HG02759 (cell line): ENCODE results near the gene IFT80.

ENCODE experiments used
- ATAC-seq: cut with Tn5 transposase; IDR thresholded peaks from one replicate; pipeline ENCODE4 v1.9.1; 2021; ENCODE audit warnings: mild to moderate bottlenecking, moderate library complexity; ENCODE audit not compliant: unreplicated experiment

The IFT80 gene

DNA sequence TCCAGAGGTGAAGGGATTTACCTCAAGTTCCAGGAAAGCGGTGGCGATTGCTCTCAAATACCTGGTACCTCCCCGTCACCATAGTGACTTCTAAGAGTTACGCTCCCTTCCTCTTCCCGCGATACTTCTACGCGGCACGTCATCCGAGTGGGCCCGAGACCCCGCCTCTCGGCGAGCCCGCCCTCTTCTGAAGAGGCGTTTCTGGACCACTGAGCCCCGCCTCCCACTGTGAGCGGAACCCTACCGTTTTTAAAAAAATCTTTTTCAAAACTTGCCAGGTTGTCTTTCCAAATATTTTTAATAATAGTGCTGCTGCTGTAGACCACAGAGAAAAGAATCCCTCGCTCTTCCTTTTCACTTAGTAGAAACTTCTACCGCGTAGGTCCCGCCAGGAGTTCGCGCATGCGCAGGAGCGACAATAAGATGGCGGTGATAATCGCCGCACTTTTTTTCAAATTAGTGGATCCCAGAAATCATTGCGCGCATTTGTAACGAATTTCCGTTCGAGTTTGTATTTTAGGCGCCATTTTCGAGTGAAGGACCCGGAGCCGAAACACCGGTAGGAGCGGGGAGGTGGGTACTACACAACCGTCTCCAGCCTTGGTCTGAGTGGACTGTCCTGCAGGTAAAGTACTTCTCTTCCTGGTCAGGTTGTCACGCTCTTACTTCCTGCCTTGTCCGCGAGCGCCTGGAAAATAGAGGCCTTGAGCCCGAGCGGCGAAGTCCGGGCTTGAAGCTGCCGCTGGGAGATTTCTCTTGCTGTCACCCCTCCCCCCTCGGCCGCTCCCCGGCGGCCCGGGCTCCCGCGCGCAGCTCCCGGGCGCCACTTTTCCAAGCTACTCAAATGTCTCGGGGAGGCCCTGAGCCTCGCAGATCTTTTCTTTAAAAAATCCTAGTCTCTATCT is at the start of gene IFT80, which contains the start of gene SMC4:
TSS of gene IFT80 (minus strand) at position 101 of the 905 bp plus-strand sequence. CDS start 14,625 bp downstream, outside the sequence.
TSS of gene SMC4 (plus strand) at position 526 of the 905 bp plus-strand sequence. CDS start 1,177 bp downstream, outside the sequence.
- ATAC-seq = peak; percentile 91

GRCh38 chr3:160447544-160447943 is 48.5 kb upstream of the IFT80 start:
- ATAC-seq = no peak

GRCh38 chr3:160446522-160447056 is 47.6 kb upstream of the IFT80 start:
- no peak for ATAC-seq

GRCh38 chr3:160445854-160446253 is 46.8 kb upstream of the IFT80 start:
- ATAC-seq = no peak

DNA sequence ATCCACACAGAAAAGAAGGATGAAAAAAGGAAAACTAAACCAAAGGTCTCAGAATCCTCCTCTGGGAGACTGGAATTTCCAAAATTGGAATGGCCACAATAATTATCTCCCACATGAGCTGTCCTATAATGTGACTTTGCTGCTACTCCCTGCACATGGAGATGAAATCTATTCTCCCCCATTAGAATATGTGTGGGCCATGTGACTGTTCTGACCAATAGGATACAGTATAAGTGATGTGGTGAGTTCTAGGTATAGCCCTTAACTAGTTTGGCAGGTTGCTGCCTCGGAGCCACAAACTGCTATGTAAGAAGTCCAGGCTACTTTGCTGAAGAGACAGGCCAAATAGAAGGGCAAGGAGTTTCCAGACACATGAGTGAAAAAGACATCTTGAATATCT is 45.4 kb upstream of the IFT80 start:
- ATAC-seq = no peak

DNA sequence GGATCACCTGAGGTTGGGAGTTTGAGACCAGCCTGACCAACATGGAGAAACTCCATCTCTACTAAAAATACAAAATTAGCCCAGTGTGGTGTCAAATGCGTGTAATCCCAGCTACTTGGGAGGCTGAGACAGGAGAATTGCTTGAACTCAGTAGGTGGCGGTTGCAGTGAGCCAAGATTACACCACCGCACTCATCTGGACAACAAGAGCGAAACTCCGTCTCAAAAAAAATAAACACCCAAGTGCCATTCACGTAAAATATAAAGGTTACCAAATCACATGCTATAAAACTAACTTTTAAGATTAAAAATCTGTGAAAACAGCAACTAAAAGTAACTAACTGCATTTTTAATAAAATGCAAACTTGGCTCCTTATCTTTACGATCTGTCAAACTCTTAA is 41.7 kb upstream of the IFT80 start:
- no peak for ATAC-seq

GRCh38 chr3:160437083-160437455 is 38.0 kb upstream of the IFT80 start:
- no peak for ATAC-seq

DNA sequence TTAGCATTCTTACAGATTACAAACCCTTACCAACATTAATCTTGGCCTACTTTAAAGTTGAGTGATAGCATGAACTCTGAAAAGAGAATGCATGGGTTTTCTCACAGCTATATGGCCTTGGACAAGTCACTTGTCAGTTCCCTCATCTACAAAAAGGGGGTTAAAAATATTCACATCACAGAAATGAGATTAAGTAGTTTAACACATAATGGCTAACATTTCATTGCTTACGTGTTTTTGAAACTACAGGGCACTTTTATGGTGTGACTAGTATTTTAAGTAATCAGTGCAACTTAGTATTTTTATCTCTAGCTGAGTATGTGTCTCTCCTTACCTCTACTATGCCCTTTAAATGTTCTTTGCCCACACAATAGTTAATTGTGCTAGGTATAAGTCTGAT is 36.7 kb upstream of the IFT80 start:
- no peak for ATAC-seq

- no peak for ATAC-seq
Observed at GRCh38 chr3:160435095-160435494, 36.1 kb upstream of the IFT80 start.

DNA sequence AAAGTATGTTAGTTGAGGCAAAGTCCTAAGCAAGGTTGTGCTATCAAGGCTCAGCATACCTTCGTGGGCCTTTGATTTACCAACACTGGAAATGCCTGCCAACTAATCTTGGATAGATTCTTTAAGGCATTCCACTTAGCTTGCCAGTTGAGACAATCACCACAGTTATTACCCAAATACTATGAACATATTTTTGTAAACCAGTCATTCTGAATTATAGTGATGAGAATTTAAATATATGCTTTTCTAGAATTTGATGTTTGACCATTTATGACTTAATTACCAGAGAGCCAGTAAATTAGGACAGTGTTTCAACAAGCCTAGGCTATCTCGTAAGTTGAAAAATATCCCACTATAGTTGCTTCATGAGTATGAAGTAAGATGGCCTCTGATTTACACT is 35.0 kb upstream of the IFT80 start:
- ATAC-seq = no peak

DNA sequence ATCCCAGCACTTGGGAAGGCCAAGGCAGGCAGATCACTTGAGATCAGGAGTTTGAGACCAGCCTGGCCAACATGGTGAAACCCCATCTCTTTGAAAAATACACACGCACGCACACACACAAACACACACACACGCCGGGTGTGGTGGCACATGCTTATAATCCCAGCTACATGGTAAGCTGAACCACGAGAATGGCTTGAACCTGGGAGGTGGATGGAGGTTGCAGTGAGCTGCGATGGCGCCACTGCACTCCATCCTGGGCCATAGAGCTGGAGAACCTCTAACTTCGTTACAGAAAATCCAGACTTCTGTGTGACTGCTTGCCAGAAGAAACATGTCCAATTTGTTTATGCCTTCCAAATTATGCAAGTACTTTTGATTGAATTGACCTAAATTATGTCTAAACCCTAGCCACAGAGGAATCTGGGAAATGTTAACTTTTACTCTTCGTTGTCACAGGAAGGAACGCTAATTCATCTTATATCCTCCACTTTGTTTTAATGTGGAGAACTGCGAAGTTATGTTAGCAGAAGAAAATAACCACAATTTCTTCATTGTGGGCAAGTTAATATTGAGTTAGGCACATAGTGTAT is 28.9 kb upstream of the IFT80 start:
- ATAC-seq = no peak

GRCh38 chr3:160417311-160417710 is 18.3 kb upstream of the IFT80 start:
- no peak for ATAC-seq

DNA sequence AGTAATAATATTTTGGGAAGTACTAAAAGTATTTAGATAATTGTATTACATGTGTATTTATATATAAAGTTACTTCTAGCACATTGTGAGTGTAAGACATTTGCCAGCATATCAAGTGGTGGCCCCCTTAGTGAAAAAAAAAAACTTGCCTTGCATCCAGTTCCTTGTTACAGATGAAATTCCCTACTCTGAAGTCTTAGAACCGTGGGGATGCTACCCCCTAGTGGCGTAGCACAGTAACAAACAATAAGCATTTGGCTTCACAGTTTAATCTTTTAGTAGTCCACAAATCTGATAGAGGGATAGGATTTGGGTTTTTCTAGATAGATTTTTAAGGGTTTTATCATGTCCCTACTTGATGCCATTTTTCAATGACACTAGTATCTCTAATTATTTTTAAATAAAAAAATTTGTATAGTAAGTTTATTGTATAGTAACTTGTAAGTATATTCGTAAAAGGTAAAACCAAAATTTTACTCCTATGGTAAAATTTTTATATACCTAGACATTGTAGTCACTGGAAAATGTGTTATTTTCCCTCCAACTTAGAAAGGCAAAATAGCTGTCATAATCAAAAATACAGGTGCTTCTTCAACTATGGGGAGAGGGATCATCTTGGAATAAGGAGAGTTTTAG is 14.7 kb upstream of the IFT80 start:
- peak; percentile 79 for ATAC-seq

GRCh38 chr3:160412477-160412876 is 13.5 kb upstream of the IFT80 start:
- ATAC-seq = no peak

GRCh38 chr3:160409812-160410610 is 11.0 kb upstream of the IFT80 start:
- ATAC-seq = no peak

DNA sequence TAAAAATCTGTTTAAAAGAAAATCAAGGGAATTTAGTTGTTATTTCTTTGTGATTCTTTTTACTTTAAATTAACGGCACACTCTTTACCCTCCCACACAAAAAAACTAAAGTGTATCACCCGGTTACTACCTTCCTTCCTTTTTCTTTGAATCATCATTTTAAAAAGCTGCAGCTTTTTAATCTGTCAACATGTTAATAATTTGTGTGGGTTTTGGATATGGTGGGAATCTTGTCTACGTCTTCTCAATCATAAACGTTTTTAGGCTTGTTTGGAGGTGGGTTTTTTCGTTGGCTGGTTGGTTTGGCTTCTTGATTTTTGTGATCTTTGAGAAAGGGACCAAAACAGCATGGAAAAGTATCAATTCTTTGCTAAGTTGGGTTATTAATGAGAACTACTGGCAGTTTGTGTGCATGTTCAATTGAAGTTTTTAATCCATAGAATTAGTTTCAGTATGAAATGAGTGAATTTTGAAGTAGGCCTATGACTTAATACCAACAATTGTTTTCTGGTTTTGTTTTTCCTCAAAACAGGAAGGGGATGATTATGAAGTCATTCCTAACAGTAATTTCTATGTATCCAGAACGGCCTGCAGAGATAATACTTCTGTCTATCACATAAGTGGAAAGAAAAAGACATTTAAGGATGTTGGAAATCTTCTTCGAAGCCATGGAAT is 4.9 kb upstream of the IFT80 start:
- ATAC-seq = no peak

DNA sequence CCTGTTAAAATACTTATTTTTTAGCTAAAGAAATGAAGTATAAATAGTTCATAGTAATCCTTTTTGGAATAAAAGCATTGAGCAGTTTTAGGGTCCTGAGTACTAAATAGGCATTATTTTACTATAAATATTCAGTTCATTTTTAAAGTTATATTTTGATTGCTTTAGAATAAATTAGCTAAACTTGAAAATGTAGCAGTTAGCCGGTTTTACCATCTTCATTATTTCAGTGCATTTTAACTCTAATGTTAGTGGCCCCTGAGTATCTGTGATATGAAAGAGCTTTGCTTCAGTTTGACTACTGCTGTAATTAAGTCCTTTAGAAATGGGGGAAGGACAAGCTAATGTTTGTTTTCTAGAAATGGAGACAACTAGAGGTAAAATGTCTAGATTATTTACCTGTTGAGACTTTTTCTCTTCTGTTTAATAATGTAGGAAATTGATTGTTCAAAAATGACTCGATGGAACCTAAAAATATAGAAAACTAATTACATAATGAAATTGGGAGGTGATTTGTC is 4.1 kb upstream of the IFT80 start:
- ATAC-seq = no peak

DNA sequence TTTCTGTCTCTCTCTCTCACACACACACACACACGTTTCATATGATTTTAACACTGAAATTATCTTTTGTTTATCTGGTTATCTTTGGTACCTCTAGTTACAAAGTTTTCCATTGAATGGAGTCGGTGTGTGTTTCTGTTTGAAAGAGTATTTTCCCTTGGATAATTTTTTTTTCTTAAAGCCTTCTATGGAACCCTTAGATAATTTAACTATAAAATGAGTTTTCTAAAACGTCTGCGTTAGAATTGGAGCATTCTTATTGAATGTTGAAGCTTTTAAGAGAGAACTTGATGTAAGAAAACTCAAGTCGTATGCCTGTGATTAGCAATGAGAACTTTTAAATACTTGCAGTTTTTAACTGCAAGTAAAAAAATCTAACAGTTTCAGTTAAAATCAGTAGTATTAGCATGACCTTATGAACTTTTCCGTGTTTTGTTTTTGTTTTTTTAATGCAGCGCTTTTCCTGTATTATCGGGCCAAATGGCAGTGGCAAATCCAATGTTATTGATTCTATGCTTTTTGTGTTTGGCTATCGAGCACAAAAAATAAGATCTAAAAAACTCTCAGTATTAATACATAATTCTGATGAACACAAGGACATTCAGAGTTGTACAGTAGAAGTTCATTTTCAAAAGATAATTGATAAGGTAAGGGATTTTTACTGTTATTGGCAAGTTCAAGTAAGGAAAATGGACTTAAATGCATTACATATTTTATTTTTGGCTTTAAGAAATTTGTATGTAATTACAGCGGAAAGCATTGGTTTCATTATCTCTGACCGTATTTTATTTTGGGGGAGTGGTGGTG is 3.4 kb upstream of the IFT80 start:
- no peak for ATAC-seq
